HG02973 (cell line): ENCODE results near the gene RRM2.

Source experiments
- ATAC-seq: cut with Tn5 transposase; IDR thresholded peaks from one replicate; pipeline ENCODE4 v1.9.1; 2021; ENCODE audit warnings: moderate library complexity; ENCODE audit not compliant: unreplicated experiment

Gene RRM2

DNA sequence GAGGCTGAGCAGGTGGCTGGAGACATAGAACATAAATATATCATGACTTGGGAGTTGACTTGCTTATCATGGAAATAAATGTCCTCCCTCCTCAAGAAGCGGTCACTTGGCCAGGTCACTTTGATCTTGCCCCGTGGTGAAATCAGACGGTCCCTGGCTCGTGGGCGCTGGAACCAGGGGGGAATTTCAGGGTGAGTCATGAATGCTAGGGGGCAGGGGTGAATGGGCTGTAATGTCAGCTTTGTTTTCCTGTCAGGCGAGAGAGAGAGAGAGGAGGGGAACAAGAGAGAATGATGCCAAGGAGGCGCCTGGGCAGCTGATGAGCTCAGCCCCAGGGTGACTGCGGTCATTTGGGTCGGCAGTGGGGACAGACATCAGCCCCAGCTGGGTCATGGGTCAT is 47.7 kb downstream of the RRM2 start:
- ATAC-seq, result no peak

DNA sequence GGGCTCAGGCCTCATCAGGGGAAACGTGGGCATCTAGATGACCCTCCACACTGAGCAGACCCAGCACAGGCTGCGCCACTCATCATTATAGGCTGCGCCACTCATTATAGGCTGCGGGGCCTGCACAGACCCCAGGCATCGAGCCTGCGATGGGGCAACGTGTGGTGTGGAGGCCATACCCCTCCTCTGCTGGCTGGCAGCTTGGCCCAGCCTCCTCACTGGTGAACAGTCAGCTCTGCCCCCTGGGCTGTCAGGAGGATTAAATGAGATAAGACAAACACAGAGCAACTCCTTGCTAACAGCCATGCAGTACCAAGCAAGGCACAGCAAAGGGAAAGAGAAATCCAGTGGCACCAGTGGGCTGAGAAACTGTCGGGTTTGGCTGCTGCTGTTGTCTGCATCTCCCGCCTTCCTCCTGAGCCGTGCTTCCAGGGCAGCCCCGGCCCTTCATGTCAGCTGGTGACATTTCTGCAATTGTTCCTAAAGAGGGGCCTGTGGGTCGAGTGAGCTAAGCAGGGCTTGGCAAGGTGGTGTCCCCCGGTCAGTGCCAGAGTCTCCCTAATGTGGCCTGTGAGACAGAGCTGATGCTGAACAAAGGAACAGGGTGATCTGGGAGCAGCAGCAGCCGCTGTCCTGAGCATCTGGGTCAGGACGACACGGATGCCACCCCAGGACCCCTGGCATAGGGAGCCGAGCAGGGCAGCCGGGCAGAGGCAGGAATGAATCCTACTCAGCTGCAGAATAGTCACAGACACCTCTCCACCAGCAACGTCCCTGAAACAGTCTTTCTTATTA is 48.7 kb downstream of the RRM2 start:
- ATAC-seq, result no peak

DNA sequence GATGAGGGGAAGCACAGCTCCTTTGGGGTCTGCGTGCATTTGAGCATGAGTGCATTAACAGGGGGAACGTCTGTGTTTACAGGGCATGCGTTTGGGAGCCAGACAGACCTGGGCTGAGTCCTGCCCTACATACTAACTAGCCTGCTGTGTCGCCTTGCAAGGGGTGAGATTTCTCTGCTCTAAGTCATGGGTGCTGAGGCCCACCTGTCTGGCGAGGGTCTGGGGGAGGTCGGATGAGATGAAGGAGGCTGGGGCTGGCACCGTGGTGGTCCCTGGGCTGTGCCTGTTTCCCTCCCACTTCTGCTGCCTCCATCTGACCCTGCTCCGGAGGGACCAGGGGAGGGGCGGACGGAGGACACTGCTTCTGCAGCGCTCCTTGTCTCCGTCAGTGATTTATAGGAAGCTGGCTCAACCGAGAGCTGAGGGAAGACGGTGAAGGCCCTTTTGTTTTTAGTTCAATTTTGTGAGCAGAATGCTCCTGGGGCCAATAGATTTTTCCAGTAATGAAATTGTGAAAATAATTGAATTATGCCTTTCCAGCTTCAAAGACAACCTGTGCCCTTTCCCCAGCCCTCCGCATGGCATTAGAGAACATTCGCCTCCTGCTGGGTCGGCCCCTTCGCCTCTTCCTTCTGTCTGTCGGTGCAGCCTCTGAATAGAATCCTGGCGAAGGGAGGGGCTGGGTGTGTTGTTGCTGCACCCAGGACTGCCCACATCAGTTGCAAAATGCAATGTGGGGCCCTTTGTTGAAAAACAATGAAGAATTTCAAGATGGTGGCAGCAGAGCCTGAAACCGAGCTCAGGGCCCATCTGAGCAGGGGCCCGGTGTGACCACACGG is 49.7 kb downstream of the RRM2 start:
- ATAC-seq, result no peak

DNA sequence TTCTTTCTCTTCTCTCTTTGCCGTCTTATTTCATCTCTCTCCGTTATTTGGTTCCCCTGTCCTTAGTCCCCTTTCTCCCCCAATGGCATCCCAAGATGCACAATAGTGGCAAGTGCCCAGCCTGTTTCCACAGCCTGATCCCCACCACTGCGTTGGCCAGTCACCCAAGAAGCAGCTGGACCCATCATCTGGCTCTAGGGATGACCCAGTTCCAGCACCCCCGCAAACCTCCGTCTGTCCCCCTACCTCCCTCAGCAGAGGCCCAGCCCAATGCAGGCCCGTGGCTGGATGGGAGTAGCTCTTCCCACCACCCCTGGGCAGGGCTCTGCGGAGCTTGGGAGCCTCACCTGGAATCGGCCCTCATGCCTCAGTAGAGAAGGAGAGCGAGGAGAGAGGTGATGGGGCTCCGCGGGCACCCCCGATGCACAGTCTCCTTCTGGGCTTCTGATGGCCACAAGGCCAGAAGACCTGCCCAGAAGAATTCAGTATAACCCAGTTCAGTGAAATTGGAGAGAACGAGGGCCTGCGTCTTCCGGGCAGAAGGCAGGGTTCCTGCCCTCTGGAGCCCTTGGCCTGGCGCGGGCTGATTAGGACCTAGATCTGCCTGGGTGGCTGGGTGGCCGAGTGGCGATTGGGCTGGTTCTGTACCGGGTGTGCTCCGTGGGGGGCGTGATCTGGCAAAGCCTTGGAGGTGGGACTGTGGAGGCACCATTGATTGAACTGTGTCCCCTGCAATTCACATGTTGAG is 50.9 kb downstream of the RRM2 start:
- ATAC-seq, result no peak

DNA sequence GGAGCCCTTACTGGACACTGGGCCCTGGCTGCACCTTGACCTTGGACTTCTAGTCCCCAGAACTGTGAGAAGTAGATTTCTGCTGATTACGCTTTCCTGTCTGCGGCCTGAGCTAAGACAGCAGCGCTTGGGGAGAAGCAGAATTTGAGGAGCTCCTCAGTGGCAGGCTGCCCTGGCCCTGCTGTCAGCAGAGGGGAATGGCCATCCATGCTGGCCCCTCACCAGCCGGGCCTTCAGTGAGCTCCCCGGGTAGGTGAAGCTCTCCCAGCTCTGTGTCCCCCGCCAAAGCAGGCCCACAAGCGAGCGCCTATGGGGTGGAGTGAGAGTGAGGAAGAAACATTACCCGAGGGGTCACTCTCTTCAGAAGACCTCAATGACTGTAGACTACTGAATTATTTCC is 51.6 kb downstream of the RRM2 start:
- no peak for ATAC-seq

DNA sequence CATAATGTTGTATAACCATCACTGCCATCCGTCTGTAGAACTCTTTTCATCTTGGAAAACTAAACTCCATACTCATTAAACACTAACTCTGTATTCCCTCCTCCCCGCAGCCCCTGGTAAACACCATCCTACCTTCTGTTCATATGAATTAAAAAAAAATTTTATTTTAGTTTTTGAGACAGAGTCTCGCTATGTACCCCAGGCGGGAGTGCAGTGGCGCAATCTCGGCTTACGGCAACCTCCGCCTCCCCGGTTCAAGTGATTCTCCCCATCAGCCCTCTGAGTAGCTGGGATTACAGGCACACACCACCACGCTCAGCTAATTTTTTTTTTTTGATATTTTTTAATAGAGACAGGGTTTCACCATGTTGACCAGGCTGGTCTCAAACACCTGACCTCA is 52.9 kb downstream of the RRM2 start:
- no peak for ATAC-seq

DNA sequence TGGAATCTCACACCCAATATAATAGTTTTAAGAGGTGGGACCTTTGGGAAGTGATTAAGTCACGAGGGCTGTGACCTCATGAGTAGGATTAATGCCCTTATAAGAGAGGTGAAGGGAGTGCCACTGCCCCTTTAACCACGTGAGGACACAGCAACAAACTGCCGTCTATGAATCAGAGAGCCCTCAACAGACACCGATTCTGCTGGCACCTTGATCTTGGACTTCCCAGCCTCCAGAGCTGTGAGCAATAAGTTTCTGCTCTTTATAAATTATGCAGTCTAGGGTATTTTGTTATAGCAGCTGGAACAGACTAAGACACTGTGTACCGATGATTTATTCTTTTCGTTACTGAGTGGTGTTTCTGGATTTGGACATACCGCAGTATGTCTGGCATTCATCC is 56.2 kb downstream of the RRM2 start:
- ATAC-seq, result no peak

DNA sequence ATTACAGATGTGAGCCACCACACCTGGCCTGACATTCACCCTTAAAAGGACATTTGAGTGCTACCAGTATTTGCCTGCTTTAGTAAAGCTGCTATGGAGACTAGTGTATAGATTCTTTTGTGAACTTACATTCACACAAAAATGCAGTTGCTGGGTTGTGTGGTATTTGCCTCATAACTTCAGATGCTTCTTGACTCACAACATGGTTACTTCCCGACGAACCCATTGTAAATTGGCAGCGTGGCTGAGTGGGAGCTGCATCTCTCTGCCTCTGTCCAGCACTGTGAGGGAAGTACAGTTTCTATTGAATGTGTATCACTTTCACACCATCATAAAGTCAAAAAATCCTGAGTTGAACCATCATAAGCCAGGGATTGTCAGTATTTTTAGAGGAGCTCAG is 56.9 kb downstream of the RRM2 start:
- ATAC-seq, result no peak

DNA sequence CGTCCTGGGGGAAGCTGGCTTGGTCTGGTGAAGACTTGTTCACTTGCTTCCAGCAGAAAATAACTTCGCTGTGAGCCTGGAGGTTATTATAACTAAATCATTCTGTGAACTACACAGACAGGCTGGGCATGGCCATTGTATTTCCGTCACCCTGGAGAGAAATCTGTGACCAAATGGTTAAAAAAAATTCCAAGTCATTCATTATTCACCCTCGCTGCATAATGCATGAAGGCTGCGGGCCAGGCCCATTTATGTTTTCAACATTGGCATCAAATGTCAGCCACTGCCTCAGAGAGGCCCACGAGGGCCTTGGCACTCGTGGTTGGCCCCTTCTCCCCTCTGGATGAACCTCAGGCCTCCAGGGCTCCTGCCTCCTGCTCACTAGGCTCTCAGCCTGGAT is 57.7 kb downstream of the RRM2 start:
- ATAC-seq, result no peak
